Mesendoderm (in vitro differentiated cells): ENCODE data around the gene ASB15.

Experiments
- DNase-seq: peaks from one replicate; pipeline ENCODE4 v3.0.0; 2013
- H2AK5ac ChIP-seq: 2 replicates; pipeline ENCODE4 v1.6.1; 2013; ENCODE audit warnings: low read length, inconsistent platforms
- H2BK120ac ChIP-seq: 2 replicates; pipeline ENCODE4 v1.6.1; 2013; ENCODE audit warnings: low read depth, mild to moderate bottlenecking, low read length, moderate library complexity, mixed read lengths
- H2BK15ac ChIP-seq: replicated peaks from 2 replicates; pipeline ENCODE4 v1.6.1; 2013; ENCODE audit warnings: low read depth, mild to moderate bottlenecking, moderate library complexity
- H2BK5ac ChIP-seq: 2 replicates; pipeline ENCODE4 v1.6.1; 2013; ENCODE audit warnings: low read length, inconsistent platforms
- H3K18ac ChIP-seq: 2 replicates; pipeline ENCODE4 v1.6.1; 2013; ENCODE audit warnings: mild to moderate bottlenecking, low read length, mixed read lengths
- H3K23ac ChIP-seq: one replicate; pipeline ENCODE4 v1.6.1; 2013; ENCODE audit warnings: low read length
- H3K27ac ChIP-seq: 2 replicates; pipeline ENCODE4 v1.5.1; 2013; ENCODE audit warnings: low read depth, mild to moderate bottlenecking, inconsistent platforms, low read length, moderate library complexity
- H3K27me3 ChIP-seq: 2 replicates; pipeline ENCODE4 v1.6.1; 2013; ENCODE audit warnings: low read length, control low read depth, mild to moderate bottlenecking, inconsistent platforms; ENCODE audit not compliant: insufficient read depth, poor library complexity
- H3K36me3 ChIP-seq: 2 replicates; pipeline ENCODE4 v1.6.1; 2013; ENCODE audit warnings: low read length, inconsistent platforms; ENCODE audit not compliant: control insufficient read depth, insufficient read depth
- H3K4ac ChIP-seq: one replicate; pipeline ENCODE4 v1.6.1; 2013; ENCODE audit warnings: low read depth, mild to moderate bottlenecking, low read length, moderate library complexity
- H3K4me1 ChIP-seq: 2 replicates; pipeline ENCODE4 v1.6.1; 2013; ENCODE audit warnings: low read depth, low read length, inconsistent platforms; ENCODE audit not compliant: control insufficient read depth
- H3K4me2 ChIP-seq: 2 replicates; pipeline ENCODE4 v1.6.1; 2013; ENCODE audit warnings: low read length
- H3K4me3 ChIP-seq: 2 replicates; pipeline ENCODE4 v1.5.1; 2013; ENCODE audit warnings: mild to moderate bottlenecking, low read length
- H3K56ac ChIP-seq: one replicate; pipeline ENCODE4 v1.6.1; 2013; ENCODE audit warnings: low read length
- H3K79me1 ChIP-seq: 2 replicates; pipeline ENCODE4 v1.6.1; 2013; ENCODE audit warnings: low read length, inconsistent platforms
- H3K79me2 ChIP-seq: 2 replicates; pipeline ENCODE4 v1.6.1; 2013; ENCODE audit warnings: mild to moderate bottlenecking, low read length; ENCODE audit not compliant: control insufficient read depth, insufficient read depth
- H3K9ac ChIP-seq: 2 replicates; pipeline ENCODE4 v1.6.1; 2013; ENCODE audit warnings: low read length, inconsistent platforms
- H4K5ac ChIP-seq: one replicate; pipeline ENCODE4 v1.6.1; 2013; ENCODE audit warnings: low read length
- H4K8ac ChIP-seq: one replicate; pipeline ENCODE4 v1.6.1; 2013; ENCODE audit warnings: low read depth, mild to moderate bottlenecking, control low read depth, low read length, moderate library complexity
- WGBS: extraction: QIAGEN DNeasy Blood & Tissue Kit; methylation state at CpG from one replicate; pipeline ENCODE4 v1.1.7; 2013; ENCODE audit warnings: low lambda C conversion rate, missing lambda C conversion rate; ENCODE audit not compliant: insufficient coverage; ENCODE audit errors: extremely low coverage; 5-methylcytosine and 5-hydroxymethylcytosine counted together

Gene ASB15

GRCh38 chr7:123656544-123657303, 55.1 kb downstream of the ASB15 start:
- Histone ChIP-seq H3K27ac (no peak overlapping the region), H3K23ac (no peak overlapping the region), H2BK15ac (no peak overlapping the region)

GRCh38 chr7:123657304-123657685, 55.7 kb downstream of the ASB15 start:
- no peak overlapping the region for H3K27ac ChIP-seq

More at GRCh38 chr7:123656544-123657303, 55.1 kb downstream of the ASB15 start:
- no peak overlapping the region for H2AK5ac ChIP-seq
- H3K79me2 ChIP-seq = no peaks in the 10 kb centered on the region
- no peaks in the 10 kb centered on the region for H3K27me3 ChIP-seq
- H2BK5ac ChIP-seq = no peak overlapping the region
- H3K4me3 ChIP-seq = no peak overlapping the region
- no peaks in the 10 kb centered on the region for H3K36me3 ChIP-seq
- H4K5ac ChIP-seq = no peak overlapping the region
- no peak overlapping the region for H3K4ac ChIP-seq
- H3K4me2 ChIP-seq = no peak overlapping the region
- H4K8ac ChIP-seq = no peak overlapping the region
- no peak overlapping the region for H2BK120ac ChIP-seq
- H3K18ac ChIP-seq = no peak overlapping the region
- no peak overlapping the region for H3K9ac ChIP-seq
- no peaks in the 10 kb centered on the region for H3K79me1 ChIP-seq
- no peak for DNase-seq
- H3K56ac ChIP-seq = no peak overlapping the region
- WGBS = no CpG with 5 or more reads among the region's 6 CpGs
- no peaks in the 10 kb centered on the region for H3K4me1 ChIP-seq

GRCh38 chr7:123658023-123658422, 56.4 kb downstream of the ASB15 start:
- Histone ChIP-seq H2BK120ac (no peak overlapping the region), H2BK5ac (no peak overlapping the region), H4K5ac (no peak overlapping the region), H3K4me2 (no peak overlapping the region), H3K4me1 (no peaks in the 10 kb centered on the region), H4K8ac (no peak overlapping the region), H2BK15ac (no peak overlapping the region), H3K23ac (no peak overlapping the region), H3K79me1 (no peaks in the 10 kb centered on the region), H3K36me3 (no peaks in the 10 kb centered on the region), H2AK5ac (no peak overlapping the region), H3K9ac (no peak overlapping the region), H3K27ac (no peak overlapping the region), H3K18ac (no peak overlapping the region), H3K4ac (no peak overlapping the region), H3K4me3 (no peak overlapping the region), H3K27me3 (no peaks in the 10 kb centered on the region), H3K56ac (no peak overlapping the region), H3K79me2 (no peaks in the 10 kb centered on the region)
- DNase-seq = no peak
- WGBS = no CpG with 5 or more reads among the region's 6 CpGs

More at GRCh38 chr7:123657304-123657685, 55.7 kb downstream of the ASB15 start:
- Histone ChIP-seq H2AK5ac (no peak overlapping the region), H3K4me3 (no peak overlapping the region), H3K36me3 (no peaks in the 10 kb centered on the region), H4K8ac (no peak overlapping the region), H2BK5ac (no peak overlapping the region), H3K79me2 (no peaks in the 10 kb centered on the region), H3K18ac (no peak overlapping the region), H2BK120ac (no peak overlapping the region), H2BK15ac (no peak overlapping the region), H3K4ac (no peak overlapping the region), H3K4me1 (no peaks in the 10 kb centered on the region), H3K23ac (no peak overlapping the region), H4K5ac (no peak overlapping the region), H3K4me2 (no peak overlapping the region), H3K27me3 (no peaks in the 10 kb centered on the region), H3K9ac (no peak overlapping the region), H3K56ac (no peak overlapping the region), H3K79me1 (no peaks in the 10 kb centered on the region)
- no CpG with 5 or more reads among the region's 1 CpG for WGBS
- DNase-seq = no peak

GRCh38 chr7:123660514-123661354, 59.1 kb downstream of the ASB15 start:
- no peak overlapping the region for H2BK15ac ChIP-seq
- H3K23ac ChIP-seq = no peak overlapping the region
- H3K4me1 ChIP-seq = no peaks in the 10 kb centered on the region
- H3K9ac ChIP-seq = no peak overlapping the region
- H3K27me3 ChIP-seq = no peaks in the 10 kb centered on the region
- no peak overlapping the region for H4K5ac ChIP-seq
- H3K79me1 ChIP-seq = no peaks in the 10 kb centered on the region
- H3K4me2 ChIP-seq = no peak overlapping the region
- no peak overlapping the region for H3K18ac ChIP-seq
- no peak overlapping the region for H3K56ac ChIP-seq
- H3K4me3 ChIP-seq = no peak overlapping the region
- peak; percentile 35 for DNase-seq
- H2BK120ac ChIP-seq = no peak overlapping the region
- no peak overlapping the region for H3K4ac ChIP-seq
- H2AK5ac ChIP-seq = no peak overlapping the region
- no peak overlapping the region for H3K27ac ChIP-seq
- H4K8ac ChIP-seq = no peak overlapping the region
- no peaks in the 10 kb centered on the region for H3K79me2 ChIP-seq
- H2BK5ac ChIP-seq = no peak overlapping the region
- no peaks in the 10 kb centered on the region for H3K36me3 ChIP-seq
- WGBS = no CpG with 5 or more reads among the region's 8 CpGs

- no peak overlapping the region for H3K27ac ChIP-seq
- H4K5ac ChIP-seq = no peak overlapping the region
- no peak overlapping the region for H2BK5ac ChIP-seq
- H3K4ac ChIP-seq = no peak overlapping the region
- H3K4me1 ChIP-seq = no peaks in the 10 kb centered on the region
- no peak overlapping the region for H3K4me3 ChIP-seq
- no peaks in the 10 kb centered on the region for H3K79me1 ChIP-seq
- no peak overlapping the region for H2AK5ac ChIP-seq
- no peaks in the 10 kb centered on the region for H3K27me3 ChIP-seq
- no peak overlapping the region for H4K8ac ChIP-seq
- no peak overlapping the region for H3K23ac ChIP-seq
- H2BK15ac ChIP-seq = no peak overlapping the region
- no peak overlapping the region for H3K18ac ChIP-seq
- no peak overlapping the region for H3K56ac ChIP-seq
- DNase-seq = no peak
- WGBS = no CpG with 5 or more reads among the region's 1 CpG
- H3K79me2 ChIP-seq = no peaks in the 10 kb centered on the region
- no peaks in the 10 kb centered on the region for H3K36me3 ChIP-seq
- no peak overlapping the region for H3K9ac ChIP-seq
- H3K4me2 ChIP-seq = no peak overlapping the region
- H2BK120ac ChIP-seq = no peak overlapping the region
These were observed 60.1 kb downstream of the ASB15 start for GRCh38 chr7:123661765-123662164.
